Subcutaneous adipose tissue (tissue), 4 donors: ENCODE measurements around the gene SHANK2. TPM values are rescaled to one million over a fixed set of nuclear protein-coding genes. Genes with fewer than 3 reads are reported as not detected.

Experiments
- CTCF ChIP-seq: fragments of 450-650 bp; IDR thresholded peaks from one replicate; pipeline ENCODE4 v1.5.1; 2016; ENCODE audit warnings: low read depth, mild to moderate bottlenecking, control low read depth, antibody characterized with exemption, moderate library complexity
- total RNA-seq, 4 donors: library from RNA; depleted of rRNA; stranded (reverse); fragments of >200 nt; gene quantifications; one replicate each; pipeline ENCODE4 v1.1.0, GENCODE V29; 2016

SHANK2 gene
- total RNA-seq, 4 donors from 2014 or later, result 0.66 to 4.3 (median 1.1) TPM

DNA sequence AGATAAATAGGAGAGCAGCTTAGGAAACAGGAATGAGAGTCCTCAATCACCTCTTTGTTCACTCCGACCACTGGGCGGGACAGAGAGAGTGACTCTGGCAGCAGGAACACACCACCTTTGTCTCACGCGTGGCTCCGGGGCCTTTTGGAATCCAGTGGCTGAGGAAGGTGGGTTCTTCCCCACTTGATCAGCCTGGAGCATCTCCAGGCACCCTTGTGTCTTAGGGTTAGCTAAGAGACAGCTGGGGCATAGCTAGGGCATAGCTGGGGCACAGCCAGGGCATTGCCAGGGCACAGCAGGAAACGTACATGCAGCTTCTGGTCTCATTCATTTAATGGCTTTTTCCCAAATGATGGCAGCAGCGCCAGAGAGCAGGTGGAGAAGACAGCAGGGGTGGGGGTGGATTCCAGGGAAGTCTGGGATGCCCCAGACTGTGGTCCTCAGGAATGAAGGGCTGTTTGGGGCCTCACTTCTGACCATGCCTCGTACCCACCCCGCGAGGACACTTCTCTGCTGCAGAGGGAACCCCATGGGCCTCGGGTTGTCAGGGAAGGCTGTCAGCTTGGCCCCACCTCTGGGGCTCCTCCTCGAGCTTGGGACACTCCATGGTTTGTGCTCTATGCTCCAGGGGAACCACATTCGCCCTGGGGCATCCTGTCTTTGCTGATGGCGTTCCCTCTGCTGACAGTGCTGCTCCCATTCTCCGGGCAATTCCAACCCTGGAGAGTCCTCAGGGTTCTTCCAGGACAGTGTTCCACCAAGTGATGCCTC lies 30.4 kb upstream of the SHANK2 start:
- TF ChIP-seq CTCF, result no peak

GRCh38 chr11:71281831-71282230 lies 29.5 kb upstream of the SHANK2 start:
- TF ChIP-seq CTCF, result no peak

DNA sequence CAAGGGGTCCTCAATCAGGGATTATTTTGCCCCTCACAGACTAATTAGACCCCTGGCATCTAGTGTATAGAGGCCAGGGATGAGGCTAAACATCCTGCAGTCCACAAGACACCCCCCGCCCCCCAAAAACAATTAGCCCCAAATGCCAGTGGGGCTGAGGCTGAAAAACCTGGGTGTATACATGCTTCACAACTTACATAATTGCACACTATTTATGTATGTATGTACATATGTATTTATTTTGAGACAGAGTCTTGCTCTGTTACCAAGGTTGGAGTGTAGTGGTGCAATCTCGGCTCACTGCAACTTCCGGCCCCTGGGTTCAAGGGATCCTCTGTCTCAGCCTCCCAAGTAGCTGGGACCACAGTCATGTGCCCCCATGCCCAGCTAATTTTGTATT lies 28.8 kb upstream of the SHANK2 start:
- no peak for TF ChIP-seq CTCF

GRCh38 chr11:71279916-71280645 lies 27.7 kb upstream of the SHANK2 start:
- no peak for TF ChIP-seq CTCF

GRCh38 chr11:71272161-71272560 lies 19.8 kb upstream of the SHANK2 start:
- TF ChIP-seq CTCF, result no peak

DNA sequence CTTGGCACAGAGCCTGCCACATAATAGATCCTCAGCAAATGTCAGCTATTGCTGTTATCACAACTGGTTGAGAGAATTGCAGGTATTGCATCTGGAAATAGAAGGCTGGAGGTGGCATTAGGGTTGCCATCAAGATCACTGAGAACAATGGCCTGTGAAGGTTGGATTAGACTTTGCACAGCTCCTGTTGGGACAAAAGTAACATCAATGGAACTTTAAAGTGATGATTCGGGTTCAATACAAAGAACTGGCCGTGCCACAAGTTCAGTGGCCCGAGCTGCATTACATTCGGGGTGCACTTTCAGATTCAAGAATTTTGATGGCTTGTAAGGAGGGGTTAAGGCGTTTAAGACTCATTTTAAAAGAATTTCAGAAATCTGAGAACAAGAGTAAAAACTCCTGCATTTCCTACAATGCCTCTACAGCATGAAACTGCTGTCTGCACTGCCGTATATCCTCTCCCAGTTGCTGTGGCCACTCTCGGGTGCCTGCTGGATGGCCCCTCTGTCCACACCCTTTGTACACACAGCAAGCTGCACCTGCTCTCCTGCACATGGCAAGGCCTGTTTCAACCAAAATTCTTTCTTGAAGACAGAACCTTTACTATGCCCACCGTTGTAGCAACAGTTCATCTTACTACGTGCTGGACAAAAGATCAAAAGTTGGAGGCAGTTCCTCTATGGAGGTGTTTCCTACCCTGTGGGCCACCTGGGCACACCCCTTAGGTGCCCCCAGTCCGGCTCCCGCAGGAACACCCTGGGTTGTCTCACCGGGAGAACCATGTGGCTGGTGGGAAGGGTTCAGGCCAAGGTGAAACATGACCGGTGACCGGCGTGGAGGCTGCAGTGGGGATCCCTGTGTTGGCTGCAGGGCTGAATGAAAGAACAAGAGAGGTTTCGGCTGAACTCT lies 17.5 kb upstream of the SHANK2 start:
- no peak for TF ChIP-seq CTCF
